Ishikawa (cell line): ENCODE measurements around the gene COIL.

Experiments
- CEBPB ChIP-seq: IDR thresholded peaks from 2 replicates; pipeline ENCODE4 v1.6.1; 2012
- CREB1 ChIP-seq: IDR thresholded peaks from 2 replicates; pipeline ENCODE4 v1.6.1; 2012; ENCODE audit warnings: low read depth
- EGR1 ChIP-seq: IDR thresholded peaks from 2 replicates; pipeline ENCODE4 v1.6.1; 2012
- EP300 ChIP-seq: IDR thresholded peaks from 2 replicates; pipeline ENCODE4 v1.6.1; 2012; ENCODE audit warnings: borderline replicate concordance
- FOXM1 ChIP-seq: IDR thresholded peaks from 2 replicates; pipeline ENCODE4 v1.6.1; 2012; ENCODE audit warnings: low read depth, borderline replicate concordance
- NFIC ChIP-seq: IDR thresholded peaks from 2 replicates; pipeline ENCODE4 v1.6.1; 2012
- RAD21 ChIP-seq: IDR thresholded peaks from 2 replicates; pipeline ENCODE4 v1.6.1; 2012; ENCODE audit warnings: low read depth
- REST ChIP-seq: IDR thresholded peaks from 2 replicates; pipeline ENCODE4 v1.6.1; 2012; ENCODE audit warnings: low read depth, mild to moderate bottlenecking
- TAF1 ChIP-seq: IDR thresholded peaks from 2 replicates; pipeline ENCODE4 v1.6.1; 2012; ENCODE audit warnings: low read depth, mild to moderate bottlenecking
- TCF12 ChIP-seq: IDR thresholded peaks from 2 replicates; pipeline ENCODE4 v1.6.1; 2012; ENCODE audit warnings: low read depth
- TEAD4 ChIP-seq: IDR thresholded peaks from 2 replicates; pipeline ENCODE4 v1.6.1; 2012
- USF1 ChIP-seq: IDR thresholded peaks from 2 replicates; pipeline ENCODE4 v1.6.1; 2012
- YY1 ChIP-seq: IDR thresholded peaks from 2 replicates; pipeline ENCODE4 v1.6.1; 2012; ENCODE audit warnings: low read depth
- ZBTB7A ChIP-seq: IDR thresholded peaks from 2 replicates; pipeline ENCODE4 v1.6.1; 2012; ENCODE audit warnings: low read depth
- TF ChIP-seq, protein P1 (sequence below): IDR thresholded peaks from 2 replicates; pipeline ENCODE4 v1.6.1; 2012

The COIL gene

DNA sequence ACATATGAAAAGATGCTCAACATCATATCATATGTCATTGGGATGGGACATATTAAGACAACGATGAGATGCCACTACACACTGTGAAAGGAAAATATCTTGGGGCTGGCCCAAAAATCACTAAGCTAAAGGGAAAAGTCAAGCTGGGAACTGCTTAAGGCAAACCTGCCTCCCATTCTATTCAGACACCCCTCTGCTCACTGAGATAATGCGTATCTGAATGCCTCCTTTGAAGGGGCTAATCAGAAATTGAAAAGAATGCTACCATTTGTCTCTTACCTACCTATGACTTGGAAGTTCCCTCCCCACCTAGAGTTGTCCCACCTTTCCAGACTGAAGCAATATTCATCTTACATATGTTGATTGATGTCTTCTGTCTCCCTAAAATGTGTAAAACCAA lies 35.8 kb downstream of the COIL start:
- no peak for TF ChIP-seq TAF1
- no peak for TF ChIP-seq USF1
- no peak for TF ChIP-seq REST
- no peak for TF ChIP-seq YY1
- no peak for TF ChIP-seq TCF12
- TF ChIP-seq NFIC: no peak
- TF ChIP-seq, protein P1, sequence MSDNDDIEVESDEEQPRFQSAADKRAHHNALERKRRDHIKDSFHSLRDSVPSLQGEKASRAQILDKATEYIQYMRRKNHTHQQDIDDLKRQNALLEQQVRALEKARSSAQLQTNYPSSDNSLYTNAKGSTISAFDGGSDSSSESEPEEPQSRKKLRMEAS: no peak

DNA sequence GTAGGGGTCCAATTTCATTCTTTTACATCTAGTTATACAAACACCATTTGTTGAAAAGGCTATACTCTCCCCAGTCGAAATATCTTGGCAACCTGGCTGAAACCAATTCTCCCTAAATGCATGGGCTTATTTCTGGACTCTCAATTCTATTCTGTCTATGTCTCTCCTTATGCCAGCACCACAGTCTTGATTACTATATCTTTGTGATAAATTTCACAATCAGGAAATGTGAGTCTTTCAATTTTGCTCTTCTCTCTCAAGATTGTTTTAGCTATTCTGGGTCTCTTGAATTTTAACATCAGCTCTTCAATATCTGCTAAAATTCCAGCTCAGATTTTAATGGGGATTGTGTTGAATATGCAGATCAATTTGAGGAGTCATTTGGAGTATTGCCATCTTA lies 41.1 kb downstream of the COIL start:
- TF ChIP-seq EGR1 (no peak), NFIC (no peak), YY1 (no peak), TAF1 (no peak), CEBPB (no peak), FOXM1 (no peak), ZBTB7A (no peak), REST (no peak), TEAD4 (no peak), EP300 (no peak), RAD21 (no peak), CREB1 (no peak), TCF12 (no peak)
- TF ChIP-seq, protein P1: no peak

DNA sequence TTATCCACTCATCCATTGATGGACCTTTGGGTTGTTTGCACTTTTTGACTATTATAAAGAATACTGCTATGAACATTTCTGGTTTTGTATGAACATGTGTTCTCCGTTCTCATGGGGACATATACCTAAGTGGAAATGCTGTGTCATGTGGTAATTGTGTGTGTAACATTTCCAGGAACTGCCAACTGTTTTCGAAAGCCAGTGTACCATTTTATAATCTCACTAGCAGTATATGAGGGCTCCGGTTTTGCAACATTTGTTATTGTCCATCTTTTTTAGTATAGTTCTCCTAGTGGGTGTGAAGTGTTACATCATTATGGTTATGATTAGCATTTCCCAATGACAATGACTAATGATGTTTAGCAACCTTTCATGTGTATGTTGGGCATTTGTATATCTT lies 41.9 kb downstream of the COIL start:
- TF ChIP-seq YY1 (no peak), EP300 (no peak), REST (no peak), RAD21 (no peak), USF1 (no peak), TCF12 (no peak), TEAD4 (no peak)

DNA sequence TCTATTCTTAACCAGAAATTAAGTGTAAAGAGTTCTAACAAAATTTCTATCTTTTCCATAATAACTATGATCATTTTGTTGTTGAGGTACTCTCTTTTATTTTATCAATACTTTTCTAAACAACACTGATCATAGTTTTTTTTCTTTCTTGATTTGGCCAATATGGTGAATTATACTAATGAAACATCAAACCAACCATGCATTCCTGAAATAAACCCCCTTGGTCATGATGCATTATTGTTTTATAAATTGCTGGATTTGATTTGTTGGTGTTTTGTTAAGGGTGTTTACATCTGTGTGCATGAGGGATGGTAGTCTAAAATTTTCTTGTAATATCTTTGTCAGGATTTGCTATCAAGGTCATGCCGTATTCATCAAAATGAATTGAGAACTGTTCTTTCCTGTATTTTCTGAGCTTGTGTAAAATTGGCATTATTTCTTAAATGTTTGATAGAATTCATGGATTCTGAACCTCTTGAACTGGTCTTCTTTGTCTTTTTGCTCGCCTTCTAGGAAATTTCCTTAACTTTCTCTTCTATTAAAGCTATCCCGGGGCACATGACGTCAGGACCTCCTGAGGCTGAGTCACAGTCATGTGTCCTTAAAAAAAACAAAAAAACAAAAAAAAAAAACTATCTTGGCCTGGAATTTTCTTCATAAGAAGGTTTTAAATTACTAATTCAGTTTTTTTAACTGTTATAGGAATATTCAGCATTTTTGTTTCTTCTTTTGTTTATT lies 43.1 kb downstream of the COIL start:
- no peak for TF ChIP-seq FOXM1
- TF ChIP-seq CREB1: no peak
- no peak for TF ChIP-seq TEAD4
- no peak for TF ChIP-seq EGR1
- TF ChIP-seq USF1: no peak
- TF ChIP-seq TCF12: no peak
- TF ChIP-seq, protein P1: no peak
- TF ChIP-seq REST: no peak
- no peak for TF ChIP-seq YY1
- no peak for TF ChIP-seq TAF1
- no peak for TF ChIP-seq RAD21
- no peak for TF ChIP-seq NFIC
- no peak for TF ChIP-seq ZBTB7A
- no peak for TF ChIP-seq EP300
- no peak for TF ChIP-seq CEBPB
